GM18499 (cell line): Measurements from ENCODE around the gene SCUBE1.
"Not testable (repeated sequence)": the region's sequence is repeated elsewhere in the genome, so short reads cannot be mapped to it uniquely, and the experiment has no call there.

ENCODE experiments used
- ATAC-seq: cut with Tn5 transposase; IDR thresholded peaks from one replicate; pipeline ENCODE4 v1.9.1; 2021; ENCODE audit warnings: moderate number of reproducible peaks; ENCODE audit not compliant: insufficient read depth, unreplicated experiment

SCUBE1 gene

DNA sequence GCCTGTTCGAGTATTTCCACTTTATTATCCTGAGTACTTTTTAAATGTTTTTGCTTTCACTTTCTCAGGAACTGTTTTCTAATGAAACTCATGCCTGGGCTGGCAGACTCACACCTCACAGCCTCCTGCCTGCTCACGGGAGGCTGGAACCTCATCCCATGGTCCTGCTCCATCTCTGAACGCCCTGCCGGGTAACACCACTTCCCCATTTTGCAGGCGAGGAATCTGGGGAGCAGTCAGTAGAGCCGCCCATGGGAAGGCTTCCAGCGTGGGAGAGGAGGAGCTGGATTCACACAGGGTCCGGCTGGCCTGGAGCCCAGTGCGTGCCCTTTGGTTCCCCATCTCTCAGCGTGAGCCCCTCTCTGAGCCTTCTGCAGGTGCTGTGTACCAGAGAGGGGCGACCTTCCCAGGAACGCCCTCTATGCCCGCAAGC is 53.6 kb downstream of the SCUBE1 start:
- ATAC-seq = no peak

DNA sequence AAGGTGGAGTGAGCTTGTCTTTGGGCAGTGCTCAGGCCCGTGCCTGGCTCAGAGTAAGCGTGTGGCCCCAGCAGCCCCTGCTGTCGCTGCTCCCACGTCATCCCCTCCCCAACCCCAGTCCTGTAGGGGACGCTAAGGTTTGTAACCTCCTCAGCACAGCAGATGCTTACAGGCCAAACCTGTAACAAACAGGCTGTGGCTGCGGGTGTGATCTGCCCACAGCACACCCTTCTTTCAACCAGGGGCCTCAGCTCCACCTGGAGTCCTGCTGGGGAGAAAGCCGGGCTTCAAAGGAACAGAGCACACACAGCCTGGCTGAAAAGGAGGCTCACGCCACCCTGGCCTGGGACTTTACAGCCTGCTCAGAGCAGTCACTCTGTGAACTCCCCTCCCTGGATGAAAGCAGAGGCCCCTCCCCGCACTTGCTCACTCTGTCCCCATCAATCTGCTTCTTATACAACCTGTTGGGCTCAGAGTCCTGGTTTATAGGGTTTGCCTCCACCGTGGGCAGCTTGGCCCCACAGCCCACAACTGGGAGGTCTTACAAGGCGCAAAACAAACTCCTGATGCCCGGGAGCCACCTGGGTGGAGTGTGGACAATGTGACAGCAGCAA is 54.3 kb downstream of the SCUBE1 start:
- ATAC-seq = no peak

GRCh38 chr22:43288378-43288777 is 54.8 kb downstream of the SCUBE1 start:
- no peak for ATAC-seq

DNA sequence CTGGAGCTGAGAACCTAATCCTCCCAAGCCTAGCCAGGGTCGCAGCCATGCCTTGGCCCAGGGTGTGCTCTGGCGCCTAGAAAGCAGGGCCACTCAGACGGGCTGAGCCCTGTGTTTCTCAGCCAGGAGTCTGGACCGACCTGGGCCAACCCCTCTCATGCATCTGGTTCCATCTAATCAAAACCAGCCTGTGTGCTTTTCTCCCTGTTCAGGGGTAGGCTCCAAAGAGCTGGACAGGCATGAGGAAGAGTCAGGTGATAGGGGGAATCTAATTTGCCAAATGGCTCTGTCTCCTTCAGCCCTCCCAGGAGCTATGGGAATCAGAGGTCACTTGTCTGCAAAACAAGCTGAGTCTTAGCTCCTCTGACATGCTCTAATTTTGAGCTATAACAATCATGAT is 55.7 kb downstream of the SCUBE1 start:
- no peak for ATAC-seq

- ATAC-seq = no peak
These were observed 61.8 kb downstream of the SCUBE1 start for GRCh38 chr22:43281394-43281793.

DNA sequence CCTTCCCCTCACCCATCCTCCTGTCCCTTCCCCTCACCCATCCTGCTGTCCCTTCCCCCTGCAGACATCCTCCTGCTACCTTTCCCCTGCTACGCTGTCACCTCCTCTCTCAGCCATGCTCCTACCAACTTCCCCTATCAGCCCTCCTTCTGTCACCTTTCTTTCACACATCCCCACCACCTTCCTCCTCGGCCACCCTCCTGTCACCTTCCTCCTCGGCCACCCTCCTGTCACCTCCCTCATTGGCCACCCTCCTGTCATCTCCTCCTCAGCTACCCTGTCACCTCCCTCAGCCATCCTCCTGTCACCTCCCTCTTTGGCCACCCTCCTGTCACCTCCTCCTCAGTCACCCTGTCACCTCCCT is 62.7 kb downstream of the SCUBE1 start:
- ATAC-seq = not testable (repeated sequence)

DNA sequence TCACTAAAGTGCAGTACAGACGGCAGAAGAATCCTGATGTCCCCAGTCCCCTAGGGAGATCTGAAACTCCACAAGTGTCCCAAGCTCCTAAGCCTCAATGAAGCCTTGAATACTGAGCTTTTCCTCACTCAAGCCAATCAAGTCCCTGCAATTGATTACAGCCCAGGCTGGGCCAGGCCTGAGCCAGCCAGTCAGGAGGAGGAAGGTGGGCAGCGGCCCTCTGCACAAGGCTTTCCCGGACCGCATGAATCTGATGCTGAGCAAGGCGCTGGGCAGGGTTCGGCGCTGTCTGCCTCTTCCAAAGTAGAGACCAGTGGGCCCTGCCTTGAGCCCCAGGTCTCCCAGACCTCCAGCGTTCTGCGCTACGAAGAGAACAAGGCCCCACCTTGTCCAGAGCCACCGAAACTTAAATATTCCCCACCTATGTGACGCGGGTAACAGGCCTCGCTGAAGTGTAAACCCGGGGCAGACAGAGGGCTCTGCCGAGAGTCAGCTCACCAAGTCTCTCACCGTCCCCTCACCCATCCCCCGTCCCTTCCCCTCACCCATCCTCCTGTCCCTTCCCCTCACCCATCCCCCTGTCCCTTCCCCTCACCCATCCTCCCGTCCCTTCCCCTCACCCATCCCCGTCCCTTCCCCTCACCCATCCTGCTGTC is 63.2 kb downstream of the SCUBE1 start:
- no peak for ATAC-seq

DNA sequence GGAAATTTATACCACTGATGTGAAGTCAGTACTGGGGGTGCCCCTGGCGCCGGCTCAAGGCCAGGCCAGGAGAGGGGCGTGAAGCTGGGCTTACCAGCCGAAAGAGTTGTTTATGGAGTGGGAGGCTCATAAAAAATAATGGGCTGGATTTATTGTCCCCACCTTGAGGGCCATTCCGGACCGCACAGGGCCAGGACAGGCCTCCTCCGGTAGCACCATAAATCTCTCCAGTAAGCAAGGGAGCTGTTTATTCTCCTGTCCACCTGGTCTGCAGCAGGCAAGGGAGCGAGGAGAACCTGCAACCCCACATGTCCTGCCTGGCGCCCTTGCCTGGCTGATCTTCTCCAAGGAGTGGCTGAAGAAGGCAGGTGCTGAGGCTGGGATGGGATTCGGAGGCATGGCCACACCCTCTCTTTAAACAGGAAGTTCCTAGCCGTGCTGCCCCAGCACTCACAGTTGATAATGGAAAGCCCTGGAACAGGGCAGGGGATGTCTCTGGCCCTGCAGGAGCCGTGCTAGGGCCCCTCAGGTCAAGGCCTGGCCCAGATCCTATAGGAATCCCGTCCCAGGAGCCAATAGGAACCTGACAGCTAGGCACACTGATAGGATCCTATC is 65.1 kb downstream of the SCUBE1 start:
- ATAC-seq = no peak

- ATAC-seq = no peak
These were observed 66.1 kb downstream of the SCUBE1 start for GRCh38 chr22:43277091-43277490.

DNA sequence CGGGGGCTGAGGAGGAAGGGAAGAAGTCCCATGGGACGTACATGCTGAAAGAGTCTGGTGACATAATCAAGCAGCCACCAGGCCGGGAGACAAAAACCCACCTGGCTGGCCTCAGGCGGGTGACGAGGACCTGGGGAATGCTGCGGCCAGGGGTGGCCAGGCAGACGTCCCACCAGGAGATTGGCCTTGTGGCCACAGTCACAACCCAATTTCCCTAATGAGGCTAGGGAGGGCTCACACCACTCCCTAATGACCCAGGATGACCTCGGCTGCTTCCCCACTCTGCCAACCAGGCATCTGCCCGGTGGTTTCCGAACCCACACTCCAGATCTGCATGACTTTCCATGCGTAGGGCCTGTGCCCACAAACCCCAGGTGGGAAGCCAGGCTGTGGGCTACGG is 66.9 kb downstream of the SCUBE1 start:
- ATAC-seq = no peak

DNA sequence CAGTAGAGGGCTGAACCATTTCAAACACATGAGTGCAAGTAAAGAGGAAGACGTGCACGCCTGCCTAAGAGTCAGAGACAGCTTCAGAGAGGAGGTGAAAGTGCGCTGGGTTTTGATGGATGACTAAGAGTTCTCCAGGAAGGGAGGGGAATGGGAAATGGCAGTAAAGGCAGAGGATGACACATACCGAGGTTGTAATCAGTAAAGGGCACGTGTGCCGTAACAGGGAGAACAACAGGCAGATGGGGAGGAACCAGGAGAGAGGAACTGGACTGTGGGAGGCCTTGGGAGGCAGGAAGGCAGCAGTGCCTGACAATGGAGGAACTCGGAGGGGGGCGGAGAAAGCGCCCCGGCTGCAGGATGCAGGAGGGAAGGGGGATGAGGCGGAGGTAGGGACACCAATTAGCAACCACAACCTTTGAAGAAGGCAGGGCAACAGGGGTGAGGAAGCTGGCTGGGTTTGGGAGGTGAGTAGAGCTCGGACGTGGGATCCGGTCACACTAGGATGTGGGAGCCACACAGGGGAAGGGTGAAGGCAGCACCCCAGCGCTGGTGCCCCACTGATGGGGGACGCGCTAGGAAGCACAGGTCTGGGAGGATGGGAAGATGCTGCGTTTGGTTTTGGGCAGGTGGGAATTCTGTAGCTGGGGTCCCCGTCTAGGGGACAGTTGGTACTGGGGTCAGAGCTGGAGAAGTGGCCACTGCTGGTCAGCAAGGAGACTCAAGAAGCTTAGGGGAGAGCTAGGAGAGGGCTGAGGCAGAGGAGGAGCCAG is 67.4 kb downstream of the SCUBE1 start:
- ATAC-seq = no peak

DNA sequence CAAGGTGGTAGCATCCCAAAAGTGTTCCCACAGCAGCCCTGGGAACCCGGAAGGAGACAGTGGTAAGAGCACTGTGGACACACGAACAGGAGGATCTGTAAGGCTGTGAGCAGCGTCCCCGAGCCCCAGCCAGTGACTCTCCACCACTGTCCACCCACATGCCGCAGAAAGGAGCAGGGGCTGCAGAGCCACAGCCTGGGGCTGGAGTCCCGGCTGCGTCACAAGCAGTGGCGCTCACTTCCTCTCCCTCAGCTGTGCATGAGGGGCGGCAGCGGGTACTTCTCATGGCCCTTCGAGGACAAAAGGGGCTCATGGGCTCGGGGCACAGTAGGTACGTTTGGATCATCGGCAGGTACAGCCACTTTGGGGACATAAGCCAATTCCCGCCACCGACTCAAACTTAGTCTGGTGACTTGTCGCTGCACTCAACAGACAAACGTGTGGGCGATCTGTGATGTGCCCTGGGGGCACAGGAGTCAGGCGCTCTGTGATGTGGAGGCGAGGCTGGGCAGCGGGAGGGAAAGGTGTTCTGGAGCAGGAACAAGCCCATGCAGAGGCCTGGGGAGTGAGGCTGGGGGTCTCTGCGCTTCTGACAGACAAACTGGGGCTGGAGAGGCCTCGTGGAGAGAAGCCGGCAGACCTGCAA is 68.5 kb downstream of the SCUBE1 start:
- ATAC-seq = no peak

GRCh38 chr22:43273902-43274484 is 69.2 kb downstream of the SCUBE1 start:
- no peak for ATAC-seq

DNA sequence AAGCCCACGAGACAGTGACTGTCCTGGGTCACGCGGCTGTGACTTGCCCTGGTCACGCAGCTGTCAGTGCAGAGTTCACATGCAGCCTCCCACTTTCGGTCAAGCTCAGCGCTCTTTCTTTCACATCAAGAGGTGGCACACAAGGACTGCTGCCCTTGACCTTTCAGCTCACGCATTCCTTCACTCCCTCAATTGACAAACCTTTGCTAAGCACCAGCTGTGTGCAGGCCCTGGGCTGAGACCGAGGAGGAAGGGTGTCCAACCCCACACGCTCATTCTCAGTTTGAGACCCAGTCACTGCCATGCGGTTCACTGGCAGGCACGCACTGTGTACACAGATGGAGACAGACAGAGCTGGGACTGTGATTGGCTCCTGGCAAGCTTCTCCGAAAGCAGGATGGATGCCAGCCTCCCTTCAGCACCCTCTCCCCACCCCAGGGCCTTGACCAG is 70.3 kb downstream of the SCUBE1 start:
- no peak for ATAC-seq

DNA sequence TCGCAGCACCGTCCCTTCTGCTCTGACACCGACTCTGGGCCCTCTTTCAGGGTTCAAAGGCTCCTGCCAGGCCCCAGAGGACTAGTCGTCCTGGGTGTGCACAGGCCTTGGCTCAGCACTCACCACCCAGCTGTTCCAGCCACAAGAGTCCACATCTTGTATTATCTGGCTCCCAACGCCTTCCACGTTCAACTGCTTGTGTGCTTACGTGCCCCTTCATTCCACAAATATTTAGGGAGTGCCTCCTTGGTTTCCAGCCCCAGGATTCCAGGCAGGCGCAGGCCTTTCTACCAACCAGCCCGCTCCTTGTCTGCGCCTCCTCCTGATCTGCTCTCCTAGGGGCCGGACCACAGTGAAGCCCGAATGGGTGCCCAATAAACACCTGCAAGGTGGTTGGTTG is 70.9 kb downstream of the SCUBE1 start:
- no peak for ATAC-seq

DNA sequence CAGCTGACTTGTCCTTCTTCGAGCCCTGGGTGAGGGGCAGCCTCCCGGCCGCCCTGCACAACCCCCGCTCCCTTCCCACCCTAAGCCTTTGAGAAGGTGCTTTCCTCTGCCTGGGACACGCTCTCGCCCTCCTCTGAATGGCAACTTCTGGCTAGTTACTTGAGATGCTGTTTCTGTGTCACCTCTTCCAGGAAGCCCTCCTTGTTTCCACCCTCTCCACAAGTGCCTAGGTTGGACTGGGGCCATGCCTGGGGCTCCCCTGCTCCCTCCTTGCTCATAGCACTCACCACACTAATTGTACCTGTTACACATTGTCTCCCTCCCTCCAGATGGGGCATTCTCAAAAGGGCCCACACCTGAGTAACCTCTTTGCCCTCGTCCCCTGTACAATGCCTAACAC is 72.2 kb downstream of the SCUBE1 start:
- ATAC-seq = no peak

DNA sequence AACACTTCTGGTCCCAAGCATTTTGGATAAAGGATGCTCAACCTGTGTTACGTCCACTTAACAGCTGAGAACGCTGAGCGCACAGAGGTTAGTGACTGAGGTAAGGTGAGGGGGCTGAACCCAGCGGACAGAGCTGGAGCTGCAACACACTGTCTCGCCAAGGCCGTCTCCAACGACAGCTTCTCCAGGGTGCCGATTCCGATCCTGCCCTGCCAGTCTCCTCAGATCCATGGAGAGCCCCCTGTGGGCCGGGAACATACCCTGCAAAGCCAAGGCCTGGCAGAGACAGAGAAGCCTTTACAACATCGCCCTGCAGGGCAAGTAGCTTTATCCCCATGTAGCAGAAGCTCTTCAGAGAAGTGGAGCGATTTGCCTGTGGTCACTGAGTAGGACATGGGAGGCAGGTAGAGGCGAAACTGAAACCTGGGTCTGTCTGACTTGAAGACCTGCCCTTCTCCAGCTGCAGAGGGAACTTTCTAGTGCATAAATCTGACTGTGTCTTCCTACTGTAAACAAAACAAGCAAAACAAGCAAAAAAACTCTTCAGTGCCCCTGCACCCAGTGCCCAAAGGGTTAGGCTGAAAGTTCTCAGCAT is 72.8 kb downstream of the SCUBE1 start:
- no peak for ATAC-seq

DNA sequence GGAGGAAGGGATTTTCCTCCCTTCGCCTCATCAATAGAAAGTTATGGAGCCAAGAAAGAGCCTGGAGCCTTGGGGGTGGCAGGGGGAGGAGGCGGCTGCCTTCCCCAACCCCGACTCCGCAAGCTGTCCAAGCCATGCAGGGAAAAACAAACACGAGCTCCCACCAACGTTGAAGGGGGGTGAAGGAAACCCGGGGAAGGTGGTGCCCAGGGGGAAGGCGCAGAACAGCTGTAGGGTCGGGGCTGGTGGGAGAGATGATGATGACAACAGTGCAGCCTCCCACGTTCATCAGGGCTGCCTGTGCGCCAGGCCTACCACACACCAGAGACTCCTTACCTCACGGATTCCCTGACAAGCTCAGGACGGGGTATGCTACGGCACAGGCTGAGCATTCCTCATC is 73.5 kb downstream of the SCUBE1 start:
- ATAC-seq = no peak

DNA sequence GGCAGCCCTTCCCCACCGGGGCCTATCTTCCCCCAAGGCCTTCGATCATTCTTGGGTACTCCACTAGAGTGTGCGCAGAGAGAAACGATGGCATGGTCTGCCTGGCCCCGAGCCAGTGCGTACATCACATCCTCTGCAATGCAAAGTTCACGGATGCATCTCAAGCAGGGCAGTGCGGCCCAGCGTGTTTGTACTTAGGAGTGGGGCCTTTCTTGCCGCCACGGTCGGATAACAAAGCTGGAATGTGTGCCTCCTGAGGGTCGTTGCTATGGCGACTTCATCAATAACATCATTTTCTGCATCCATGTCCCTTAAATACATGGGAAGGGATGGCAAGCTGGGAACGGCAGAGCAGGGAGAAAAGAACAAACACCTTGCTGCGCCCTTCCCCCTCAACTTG is 73.9 kb downstream of the SCUBE1 start:
- no peak for ATAC-seq
